ENCODE data around the gene PRPF40B.

- TF ChIP-seq POLR2A (IDR thresholded peaks at IDR 0.05; ENCODE audit: extremely low read depth, insufficient read length) (no peak), CTCF (IDR thresholded peaks at IDR 0.05; ENCODE audit: low read depth, low read length) (no peak)
Measured at GRCh38 chr12:49621651-49622500, 1.5 kb upstream of the PRPF40B start.
